WERI-Rb-1 (cell line): Measurements from ENCODE around the gene LINC01488.

Experiments
- DNase-seq: peaks from one replicate; pipeline ENCODE4 v3.0.0-alpha.2; 2020
- H3K27ac ChIP-seq: fragments of 250-450 bp; sonication (Bioruptor Pico); 2 replicates; pipeline ENCODE4 v1.5.1; 2020; ENCODE audit warnings: mild to moderate bottlenecking, moderate library complexity
- H3K27me3 ChIP-seq: fragments of 250-450 bp; sonication (Bioruptor Pico); 2 replicates; pipeline ENCODE4 v1.5.1; 2021; ENCODE audit warnings: mild to moderate bottlenecking, low read depth, moderate library complexity; ENCODE audit not compliant: insufficient read depth, severe bottlenecking
- H3K36me3 ChIP-seq: fragments of 250-450 bp; sonication (Bioruptor Pico); 2 replicates; pipeline ENCODE4 v1.5.1; 2020; ENCODE audit warnings: mild to moderate bottlenecking, moderate library complexity
- H3K4me3 ChIP-seq: 2 replicates; pipeline ENCODE4 v1.5.1; 2011; ENCODE audit warnings: low read depth, mild to moderate bottlenecking, control low read depth, low read length
- H3K9me3 ChIP-seq: fragments of 250-450 bp; sonication (Bioruptor Pico); 2 replicates; pipeline ENCODE4 v1.5.1; 2021; ENCODE audit warnings: mild to moderate bottlenecking, moderate library complexity; ENCODE audit not compliant: severe bottlenecking
- CTCF ChIP-seq: IDR thresholded peaks from 2 replicates; pipeline ENCODE4 v1.5.1; 2011; ENCODE audit warnings: low read depth, mild to moderate bottlenecking, control low read depth, inconsistent platforms, low read length

LINC01488 gene

GRCh38 chr11:69452206-69452987, 29.1 kb upstream of the LINC01488 start:
- Histone ChIP-seq H3K36me3 (no peaks in the 10 kb centered on the region), H3K9me3 (no peaks in the 10 kb centered on the region), H3K4me3 (no peak overlapping the region), H3K27me3 (peaks cover 36% of the 10 kb centered on the region), H3K27ac (no peak overlapping the region)
- TF ChIP-seq CTCF = no peak
- DNase-seq = no peak

- TF ChIP-seq CTCF = no peak
- H3K27ac ChIP-seq = no peak overlapping the region
- H3K27me3 ChIP-seq = peaks cover 29% of the 10 kb centered on the region
- H3K9me3 ChIP-seq = peaks cover 6% of the 10 kb centered on the region
- DNase-seq = no peak
- no peaks in the 10 kb centered on the region for H3K36me3 ChIP-seq
- no peak overlapping the region for H3K4me3 ChIP-seq
Observed at GRCh38 chr11:69453151-69453550, 28.3 kb upstream of the LINC01488 start.

- Histone ChIP-seq H3K36me3 (no peaks in the 10 kb centered on the region), H3K4me3 (no peak overlapping the region), H3K27me3 (peaks cover 24% of the 10 kb centered on the region), H3K27ac (no peak overlapping the region), H3K9me3 (peaks cover 7% of the 10 kb centered on the region)
- TF ChIP-seq CTCF = no peak
- DNase-seq = no peak
Observed at GRCh38 chr11:69454018-69454417, 27.4 kb upstream of the LINC01488 start.

- Histone ChIP-seq H3K27ac (no peak overlapping the region), H3K36me3 (no peaks in the 10 kb centered on the region), H3K9me3 (peaks cover 7% of the 10 kb centered on the region), H3K4me3 (no peak overlapping the region), H3K27me3 (peaks cover 17% of the 10 kb centered on the region)
- DNase-seq = no peak
- no peak for TF ChIP-seq CTCF
Observed at GRCh38 chr11:69455969-69456368, 25.5 kb upstream of the LINC01488 start.

GRCh38 chr11:69456712-69457111, 24.8 kb upstream of the LINC01488 start:
- Histone ChIP-seq H3K36me3 (no peaks in the 10 kb centered on the region), H3K27ac (no peak overlapping the region), H3K4me3 (no peak overlapping the region), H3K9me3 (peaks cover 7% of the 10 kb centered on the region), H3K27me3 (peaks cover 19% of the 10 kb centered on the region)
- no peak for DNase-seq
- no peak for TF ChIP-seq CTCF
